Activated CD4-positive, alpha-beta T cell treated with anti-CD3 and anti-CD28 coated beads, Interleukin-2, amount 50 U/mL, for 4 hours (primary cell): ENCODE data around the gene GMPPB.
A peak's percentile ranks its signal among the peaks of the same experiment; 100 is the strongest.
"Not testable (repeated sequence)": the region's sequence is repeated elsewhere in the genome, so short reads cannot be mapped to it uniquely, and the experiment has no call there.

Experiments used
- DNase-seq, 2 experiments: peaks; one replicate each; pipeline ENCODE4 v3.0.0-alpha.2; 2020

The GMPPB gene

DNA sequence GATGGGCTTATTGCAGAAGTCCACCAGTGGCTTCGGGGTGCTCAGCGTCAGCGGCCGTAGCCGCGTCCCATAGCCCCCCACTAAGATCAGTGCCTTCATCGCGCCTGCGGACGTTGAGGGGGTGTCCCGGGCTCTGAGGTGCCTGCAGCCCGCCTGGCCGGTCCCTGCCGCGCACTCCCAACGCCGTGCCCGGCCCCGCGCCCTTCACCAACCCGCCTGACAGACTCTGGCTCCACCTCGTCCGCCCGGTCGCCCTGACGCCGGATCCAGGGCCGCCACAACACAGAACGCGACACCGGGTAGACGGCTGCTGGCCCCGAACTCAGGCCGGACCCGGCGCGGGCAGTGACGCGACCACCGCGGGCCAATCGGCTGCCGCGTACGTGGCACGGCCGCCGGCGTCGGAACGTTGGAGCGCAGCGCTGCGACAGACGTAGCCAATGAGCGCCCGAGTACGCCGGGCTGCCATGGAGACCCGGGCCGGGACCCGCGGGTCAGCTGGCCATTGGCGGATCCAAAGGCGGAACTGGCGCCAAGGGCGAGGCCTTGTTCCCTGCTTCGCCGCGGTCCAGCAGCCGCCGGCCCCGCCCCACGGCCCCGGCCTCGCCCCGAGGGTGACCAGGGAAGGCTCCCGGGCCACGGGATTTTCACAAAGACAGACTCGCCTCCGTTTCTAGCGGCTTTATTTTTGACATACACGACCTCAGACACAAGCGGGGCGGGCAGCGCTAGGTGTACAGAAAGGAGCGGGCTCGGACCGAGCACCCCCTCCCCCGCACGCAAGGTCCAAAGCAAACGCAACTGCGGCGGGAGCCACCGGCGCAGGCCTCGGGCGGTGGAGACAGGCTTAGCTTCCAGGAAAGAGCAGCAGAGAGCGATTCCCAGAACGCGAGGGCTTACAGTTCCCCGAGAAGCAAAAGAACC lies at the start of gene GMPPB:
TSS of gene GMPPB (minus strand) at position 324 of the 924 bp plus-strand sequence. CDS start at position 99, 225 bp downstream.
- DNase-seq: peak; percentile 83 to 86

DNA sequence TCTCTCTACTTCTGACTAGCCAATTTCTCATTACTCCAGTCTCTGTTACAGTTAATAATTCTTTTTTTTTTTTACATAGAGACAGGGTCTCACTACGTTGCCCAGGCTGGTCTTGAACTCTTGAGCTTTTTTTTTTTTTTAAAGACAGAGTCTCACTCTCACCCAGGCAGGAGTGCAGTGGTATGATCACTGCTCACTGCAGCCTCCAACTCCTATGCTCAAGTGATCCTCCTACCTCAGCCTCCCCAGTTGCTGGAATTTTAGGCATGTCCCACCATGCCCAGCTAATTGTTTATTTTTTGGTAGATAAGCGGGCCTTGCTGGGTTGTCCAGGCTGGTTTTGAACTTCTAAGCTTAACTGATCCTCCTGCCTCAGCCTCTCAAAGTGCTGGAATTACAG lies 49.0 kb upstream of the GMPPB start:
- DNase-seq: no peak

DNA sequence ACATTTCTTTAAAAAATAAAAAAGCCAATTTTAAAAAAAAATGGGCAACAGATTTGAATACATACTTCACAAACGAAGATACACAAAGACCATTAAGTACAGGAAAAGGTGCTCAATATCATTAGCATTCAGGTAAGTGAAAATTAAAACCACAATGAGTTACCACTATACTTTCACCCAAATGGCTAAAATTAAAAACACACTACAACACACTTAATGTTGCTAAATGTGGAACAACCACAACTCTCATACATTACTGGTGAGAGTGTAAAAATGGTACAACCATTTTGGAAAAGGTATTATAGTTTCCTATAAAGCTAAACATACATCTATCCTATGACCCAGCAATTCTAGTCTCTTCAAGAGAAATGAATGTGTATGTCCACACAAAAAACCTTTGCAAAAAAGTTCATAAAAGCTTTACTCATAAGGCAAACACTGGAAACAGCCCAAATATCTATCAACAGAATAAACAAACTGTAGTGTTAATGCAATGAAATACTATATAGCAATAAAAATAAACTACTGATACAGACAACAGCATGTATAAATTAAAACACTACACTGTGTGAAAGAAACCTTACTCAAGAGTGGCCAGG lies 47.7 kb upstream of the GMPPB start:
- DNase-seq: no peak

DNA sequence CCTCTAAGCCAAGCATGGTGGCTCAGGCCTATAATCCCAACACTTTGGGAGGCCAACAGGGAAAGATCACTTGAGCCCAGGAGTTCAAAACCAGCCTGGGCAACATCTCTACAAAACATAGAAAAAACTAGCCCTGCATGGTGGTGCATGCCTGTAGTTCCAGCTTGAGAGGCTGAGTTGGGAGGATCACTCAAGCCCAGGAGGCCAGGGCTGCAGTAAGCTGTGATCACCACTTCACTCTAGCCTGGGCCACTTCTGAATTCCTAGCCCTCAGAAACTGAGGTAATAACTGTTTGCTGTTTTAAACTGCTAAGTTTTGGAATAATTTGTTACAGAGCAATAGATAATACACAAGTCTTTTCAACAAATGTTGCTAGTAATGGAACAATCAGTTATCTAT lies 46.2 kb upstream of the GMPPB start:
- no peak for DNase-seq

DNA sequence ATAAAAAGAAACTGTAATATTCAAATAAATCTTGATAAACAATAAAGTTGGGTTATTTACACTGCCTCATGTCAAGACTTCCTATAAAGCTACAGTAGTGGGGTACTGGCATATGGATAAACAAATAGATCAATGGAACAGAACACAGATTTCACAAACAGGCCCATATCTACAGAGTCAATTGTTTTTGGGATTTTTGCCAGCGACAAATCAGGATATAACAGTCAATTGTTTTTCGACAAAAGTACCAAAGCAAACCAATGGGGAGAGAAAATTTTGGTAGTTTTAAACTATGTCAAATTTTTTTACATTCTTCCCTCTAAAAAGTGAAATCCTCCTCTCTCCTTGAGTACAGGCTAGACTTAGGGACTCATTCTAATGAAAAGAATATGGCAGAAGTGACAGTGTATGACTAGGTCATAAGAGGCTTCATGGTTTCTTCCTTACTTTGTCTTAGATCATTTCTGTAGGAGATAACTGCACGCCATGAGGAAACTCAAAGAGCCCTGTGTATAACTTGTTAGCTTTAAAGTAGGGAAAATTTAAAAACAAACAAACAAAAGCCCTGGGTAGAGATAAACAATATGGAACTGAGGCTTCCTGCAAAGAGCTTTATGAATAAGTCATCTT lies 45.6 kb upstream of the GMPPB start:
- no peak for DNase-seq

DNA sequence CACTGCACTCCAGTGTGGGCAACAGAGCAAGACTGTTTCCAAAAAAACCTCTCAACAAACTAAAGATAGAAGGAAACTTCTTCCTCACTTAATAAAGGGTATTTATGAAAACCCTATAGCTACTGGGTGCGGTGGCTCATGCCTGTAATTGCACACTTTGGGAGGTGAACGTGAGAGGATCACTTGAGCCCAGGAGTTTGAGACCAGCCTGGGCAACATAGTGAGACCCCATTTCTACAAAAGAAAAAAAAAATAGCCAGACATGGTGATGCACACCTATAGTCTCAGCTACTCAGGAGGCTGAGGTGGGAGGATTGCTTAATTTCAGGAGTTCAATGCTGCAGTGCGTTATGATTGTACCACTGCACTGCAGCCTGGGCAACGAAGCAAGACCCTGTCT lies 40.2 kb upstream of the GMPPB start:
- no peak for DNase-seq

DNA sequence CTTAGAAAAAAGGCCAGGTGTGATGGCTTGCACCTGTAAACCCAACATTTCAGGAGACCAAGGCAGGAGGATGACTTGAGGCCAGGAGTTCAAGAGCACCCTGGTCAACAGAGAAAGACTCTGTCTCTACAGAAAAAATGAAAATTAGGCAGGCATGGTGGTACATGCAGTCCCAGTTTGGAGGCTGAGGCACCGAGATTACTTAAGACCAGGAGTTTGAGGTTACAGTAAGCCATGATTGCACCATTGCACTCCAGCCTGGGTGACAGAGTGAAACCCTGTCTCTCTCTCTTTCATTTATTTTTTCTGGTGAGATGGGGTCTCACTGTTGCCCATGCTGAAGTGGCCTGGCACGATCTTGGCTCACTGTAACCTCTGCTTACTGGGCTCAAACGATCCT lies 37.9 kb upstream of the GMPPB start:
- no peak for DNase-seq

DNA sequence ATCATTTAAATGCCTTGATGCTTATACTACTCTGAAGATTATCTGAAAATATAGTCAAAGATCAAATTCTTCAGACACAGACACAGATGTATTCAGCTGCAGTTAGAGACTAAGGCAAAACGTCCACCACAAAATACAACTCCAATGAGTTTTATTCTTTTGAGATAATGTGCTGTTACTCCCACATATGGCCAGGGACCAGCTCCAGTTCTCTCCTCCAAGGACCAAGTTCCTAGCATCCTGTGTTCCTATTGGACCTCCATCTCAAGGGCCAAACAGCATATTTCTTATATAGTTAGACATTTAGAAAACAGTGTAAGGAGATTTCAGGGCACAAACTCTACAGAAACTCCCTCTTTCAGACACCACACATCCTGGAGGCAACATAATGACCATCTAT lies 35.5 kb upstream of the GMPPB start:
- DNase-seq: no peak

DNA sequence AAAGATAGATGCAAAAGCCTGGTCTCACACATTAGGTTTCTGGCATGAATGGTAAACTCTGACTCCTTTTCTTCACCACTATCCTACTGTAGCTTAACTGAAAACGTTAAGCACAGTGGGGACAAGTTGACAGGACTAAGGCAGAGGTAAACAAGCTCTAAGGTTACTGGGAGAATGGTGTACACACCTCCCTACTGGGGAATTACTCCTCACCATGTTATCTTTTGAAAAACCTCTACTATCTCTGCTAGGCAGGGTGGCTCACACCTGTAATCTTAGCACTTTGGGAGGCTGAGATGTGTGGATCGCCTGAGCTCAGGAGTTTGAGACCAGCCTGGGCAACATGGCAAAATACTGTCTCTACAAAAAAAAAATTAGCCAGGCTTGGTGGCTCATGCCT lies 33.4 kb upstream of the GMPPB start:
- DNase-seq: no peak

DNA sequence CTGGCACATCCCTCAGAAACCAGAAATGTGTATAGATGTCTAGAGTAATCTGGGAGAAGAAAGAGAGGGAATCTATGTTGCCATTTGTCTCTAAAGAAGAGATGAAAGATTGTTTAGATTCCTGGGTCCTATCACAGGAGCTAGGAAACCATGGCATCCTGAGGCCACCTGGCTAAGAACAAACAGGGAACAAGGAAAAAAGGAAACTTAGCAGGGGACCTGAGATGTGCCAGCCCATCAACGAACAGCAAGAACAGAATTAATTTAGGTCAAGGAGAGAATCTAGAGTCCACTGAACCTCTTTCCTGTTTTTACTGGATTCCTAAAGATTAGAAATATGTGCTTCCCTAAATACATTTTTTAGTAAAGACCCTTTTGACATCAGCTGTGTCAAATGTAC lies 32.3 kb upstream of the GMPPB start:
- no peak for DNase-seq

DNA sequence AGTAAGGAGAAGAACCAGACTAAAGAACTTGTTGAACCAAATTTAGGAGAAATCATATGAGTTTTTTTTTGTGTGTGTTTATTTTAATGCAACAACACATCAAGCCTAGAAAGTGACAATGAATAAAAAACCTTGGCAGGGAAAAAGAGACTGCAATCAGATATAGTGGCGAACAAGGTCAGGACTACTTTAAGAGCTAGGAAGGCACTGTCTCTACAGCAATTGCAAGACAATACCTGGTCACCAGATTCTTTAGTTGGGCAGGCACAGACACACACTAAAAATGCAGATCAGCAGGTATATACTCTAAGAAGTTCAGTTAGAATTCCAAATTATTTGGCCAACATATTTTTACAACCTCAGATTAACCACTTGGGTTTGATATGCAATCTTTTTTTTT lies 30.8 kb upstream of the GMPPB start:
- DNase-seq: no peak

DNA sequence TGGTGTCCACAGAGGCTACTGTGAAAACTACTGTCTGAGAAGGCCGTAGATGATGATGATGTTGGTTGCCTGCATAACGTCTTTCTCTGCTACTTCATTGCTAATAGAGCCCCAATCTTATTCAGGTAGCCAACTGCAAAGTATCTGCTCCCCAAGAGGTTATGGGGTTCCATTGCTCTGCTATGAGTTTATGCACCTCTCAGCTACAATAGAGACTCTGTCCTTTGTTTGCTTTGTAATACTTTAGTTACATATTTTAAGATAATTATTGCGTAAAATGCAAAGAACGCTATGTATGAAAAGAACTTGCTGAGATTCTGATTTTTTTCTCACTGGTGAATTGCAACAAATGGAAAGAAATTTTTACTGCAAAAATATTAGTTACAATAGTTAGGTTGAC lies 27.8 kb upstream of the GMPPB start:
- DNase-seq: no peak

DNA sequence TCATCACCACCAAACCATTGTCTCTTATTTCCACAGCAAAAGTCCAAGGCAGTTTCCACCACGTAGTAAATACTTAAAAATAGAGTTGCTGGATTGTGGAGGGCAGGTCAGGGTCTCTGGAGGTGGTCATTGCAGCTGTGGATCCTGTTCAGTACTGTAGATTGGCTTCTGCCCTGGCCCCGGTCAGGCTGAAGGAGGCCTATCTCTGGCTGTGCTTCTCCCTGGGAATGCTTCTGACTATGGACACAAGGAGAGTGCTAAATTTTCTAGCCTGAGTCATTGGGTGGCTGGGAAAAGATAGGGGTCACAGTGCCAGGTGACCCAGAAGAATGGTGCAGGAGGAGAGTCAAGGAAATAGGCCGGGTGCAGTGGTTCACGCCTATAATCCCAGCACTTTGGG lies 26.3 kb upstream of the GMPPB start:
- DNase-seq: no peak

DNA sequence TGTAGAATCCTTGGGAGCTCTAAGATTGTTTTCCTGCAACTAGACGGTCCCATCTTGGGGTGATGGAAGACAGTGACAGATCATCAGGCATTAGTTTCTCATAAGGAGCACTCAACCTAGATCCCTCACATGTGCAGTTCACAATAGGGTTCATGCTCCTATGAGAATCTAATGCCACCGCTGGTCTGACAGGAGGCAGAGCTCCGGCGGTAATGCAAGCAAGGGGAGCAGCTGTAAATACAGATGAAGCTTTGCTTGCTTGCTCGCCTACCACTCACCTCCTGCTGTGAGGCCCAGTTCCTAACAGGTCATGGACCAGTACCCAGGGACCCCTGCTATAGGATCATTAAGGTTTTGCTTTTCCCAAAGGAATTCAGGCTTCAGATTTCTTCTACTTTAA lies 25.1 kb upstream of the GMPPB start:
- not testable (repeated sequence) for DNase-seq

DNA sequence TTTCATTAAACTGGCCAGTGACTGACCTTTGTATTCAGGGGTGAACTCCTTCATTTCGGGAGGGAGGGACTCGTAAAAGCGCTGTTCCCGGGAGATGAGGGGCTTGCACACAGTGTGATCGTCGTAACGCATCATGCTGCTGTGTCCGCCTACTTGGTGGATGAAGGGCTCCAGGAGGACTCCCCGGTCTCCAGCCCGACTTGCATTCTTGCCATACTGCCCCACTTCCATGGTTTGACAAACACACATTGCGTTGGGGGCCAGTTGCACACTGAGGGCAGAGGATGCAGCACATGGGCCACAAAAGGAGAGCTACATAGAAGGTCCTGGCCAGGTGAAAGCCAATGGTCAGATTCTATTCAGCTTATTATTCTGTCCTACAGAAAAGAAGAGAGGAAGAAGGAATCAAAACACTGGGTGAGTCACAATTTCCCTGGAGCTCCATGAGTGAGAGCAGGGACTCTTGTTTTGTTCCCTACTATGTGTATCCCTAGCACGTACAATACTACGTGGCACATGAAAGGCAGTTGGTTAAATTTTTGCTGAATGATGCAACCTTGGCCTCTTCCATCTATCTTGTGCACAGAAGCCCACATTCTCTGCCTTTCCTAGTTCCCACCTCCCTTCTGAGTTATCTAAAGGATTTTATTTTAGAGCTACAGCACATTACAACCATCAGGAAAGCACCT lies 24.2 kb upstream of the GMPPB start:
- no peak for DNase-seq

DNA sequence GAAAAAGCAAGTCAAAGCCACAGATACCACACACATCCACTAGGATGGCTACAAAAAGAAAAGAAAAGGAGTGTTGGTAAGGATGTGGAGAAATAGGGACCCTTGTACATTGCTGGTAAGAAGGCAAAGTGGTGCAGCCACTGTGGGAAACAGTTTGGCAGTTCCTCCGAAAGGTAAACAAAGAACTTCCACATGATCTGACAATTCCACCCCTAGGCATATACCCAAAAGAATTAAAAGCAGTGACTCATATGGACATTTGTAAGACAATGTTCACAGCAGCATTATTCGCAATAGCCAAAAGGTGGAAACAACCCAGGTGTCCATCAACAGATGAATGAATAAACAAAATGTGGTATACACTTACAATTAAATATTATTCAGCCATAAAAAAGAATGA lies 22.2 kb upstream of the GMPPB start:
- DNase-seq: no peak

DNA sequence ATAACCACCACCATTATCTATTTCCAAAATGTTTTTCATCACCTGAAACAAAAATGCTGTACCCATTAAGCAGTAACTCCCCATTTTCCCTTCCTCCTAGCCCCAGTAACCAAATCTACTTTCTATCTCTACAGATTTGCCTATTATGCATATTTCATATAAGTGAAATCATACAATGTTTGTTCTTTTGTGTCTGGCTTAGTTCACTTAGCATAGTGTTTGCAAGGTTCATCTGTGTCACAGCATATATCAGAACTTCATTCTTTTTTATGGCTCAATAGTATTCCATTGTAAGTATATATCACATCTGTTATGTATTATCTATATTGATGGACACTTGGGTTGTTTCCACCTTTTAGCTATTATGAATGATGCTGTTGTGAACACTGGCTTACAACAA lies 16.7 kb upstream of the GMPPB start:
- DNase-seq: no peak

DNA sequence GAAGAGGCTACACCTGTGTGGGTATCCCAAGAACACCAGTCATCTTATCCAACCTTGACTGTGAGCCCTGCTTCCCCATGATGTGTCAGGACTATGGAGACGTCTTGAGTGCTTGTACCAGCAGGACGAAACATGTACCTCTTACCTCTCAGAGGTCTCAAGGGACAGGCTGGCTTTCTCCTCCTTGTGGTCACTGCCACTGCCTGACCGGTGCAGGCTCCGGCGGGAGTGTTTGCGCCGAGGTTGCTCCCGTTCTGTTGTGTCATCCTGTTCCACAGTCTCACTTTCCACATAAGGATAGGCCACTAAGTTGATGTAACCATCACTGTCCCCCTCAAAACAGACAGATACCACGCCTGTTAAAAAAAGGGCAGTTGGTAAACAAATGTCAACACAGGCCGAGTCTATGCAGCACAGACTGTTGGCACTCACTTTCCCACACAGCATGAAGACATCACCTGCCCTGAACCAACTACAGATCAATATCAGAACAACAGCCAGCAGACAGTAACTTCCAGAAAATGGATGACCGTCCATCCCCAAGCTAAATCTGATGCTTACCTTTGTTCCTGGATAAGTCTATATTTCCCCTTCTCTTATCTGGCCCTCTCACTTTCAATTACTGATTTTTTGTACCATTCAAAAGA lies 14.4 kb upstream of the GMPPB start:
- DNase-seq: no peak

DNA sequence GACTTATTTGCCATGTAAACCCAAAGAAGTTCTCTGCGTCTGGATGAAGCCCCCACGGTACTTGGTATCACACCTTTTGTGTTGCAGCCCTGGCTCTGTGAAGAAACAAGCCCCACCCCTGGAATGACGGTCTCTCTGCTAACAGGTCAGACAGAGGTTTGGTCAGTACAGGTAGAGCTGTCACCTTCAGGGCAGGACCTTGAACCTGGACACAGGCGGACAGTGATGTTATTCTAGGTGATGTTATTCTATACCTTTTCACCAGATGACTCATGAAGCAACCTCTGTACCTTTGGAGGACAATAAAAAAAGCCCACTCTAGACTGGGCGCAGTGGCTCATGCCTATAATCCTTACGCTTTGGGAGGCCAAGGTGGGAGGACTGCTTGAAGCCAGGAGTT lies 11.0 kb upstream of the GMPPB start:
- DNase-seq: no peak

DNA sequence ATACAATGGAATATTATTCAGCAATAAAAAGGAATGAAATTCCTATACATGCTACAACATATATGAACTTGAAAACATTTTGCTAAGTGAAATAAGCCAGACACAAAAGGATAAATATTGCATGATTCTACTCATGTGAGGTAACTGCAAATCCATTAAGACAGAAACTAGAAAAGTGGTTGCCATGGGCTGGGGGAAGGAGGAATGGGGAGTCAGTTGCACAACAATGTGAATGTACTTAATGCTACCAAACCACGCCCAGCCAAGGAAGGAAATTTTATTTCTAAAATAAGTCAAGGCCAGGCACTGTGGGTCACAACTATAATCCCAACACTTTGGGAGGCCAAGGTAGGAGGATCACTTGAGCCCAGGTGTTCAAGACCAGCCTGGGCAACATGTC lies 9.8 kb upstream of the GMPPB start:
- no peak for DNase-seq

DNA sequence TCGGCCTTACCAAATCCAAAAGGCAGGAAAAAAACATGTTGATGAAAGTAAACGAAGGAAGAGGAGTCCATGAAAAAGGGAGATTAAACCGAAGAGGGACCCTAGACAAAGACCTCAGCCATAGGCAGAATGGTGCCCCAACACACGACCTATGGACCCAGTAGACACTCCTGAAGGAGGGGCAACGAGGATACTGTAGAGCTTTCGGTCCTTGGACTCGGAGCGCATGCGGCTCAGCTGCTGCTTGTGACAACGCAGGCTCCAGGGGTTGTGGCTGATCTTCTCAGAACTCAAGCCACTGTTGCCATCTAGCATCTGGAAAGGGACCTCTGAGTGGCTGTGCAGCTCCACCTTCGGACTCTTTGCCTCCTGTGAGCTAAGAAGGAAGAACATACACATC lies 8.8 kb upstream of the GMPPB start:
- DNase-seq: no peak

DNA sequence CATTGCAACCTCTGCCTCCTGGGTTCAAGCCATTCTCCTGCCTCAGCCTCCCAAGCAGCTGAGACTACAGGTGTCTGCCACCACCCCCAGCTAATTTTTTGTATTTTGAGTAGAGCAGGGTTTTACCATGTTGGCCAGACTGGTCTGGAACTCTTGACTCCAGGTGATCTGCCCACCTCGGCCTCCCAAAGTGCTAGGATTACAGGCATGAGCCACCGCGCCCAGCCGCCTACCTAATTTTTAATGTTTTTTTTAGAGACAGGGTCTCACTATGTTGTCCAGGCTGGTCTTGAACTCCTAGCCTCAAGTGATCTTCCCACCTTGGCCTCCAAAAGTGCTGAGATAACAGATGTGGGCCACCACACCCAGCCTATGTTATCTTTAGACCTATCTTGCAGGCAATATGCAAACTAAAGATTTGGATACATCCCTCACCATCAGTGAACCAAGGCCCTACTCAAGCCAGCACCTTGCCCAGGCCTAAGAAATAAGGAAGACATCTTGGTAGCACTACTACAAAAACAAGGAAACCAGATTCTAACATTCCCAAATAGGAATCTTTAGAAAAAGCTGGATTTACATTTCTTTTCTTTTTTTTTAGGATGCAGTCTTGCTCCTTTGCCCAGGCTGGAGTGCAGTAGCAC lies 6.3 kb upstream of the GMPPB start:
- no peak for DNase-seq
